ENCODE data around the gene IMMP2L. TPM values are rescaled to one million over a fixed set of nuclear protein-coding genes. Genes with fewer than 3 reads are reported as not detected.

IMMP2L gene
- total RNA-seq, 2 donors from 2014 or later: 10.9 to 12.7 TPM

- H3K27me3 Mint-ChIP-seq: peaks cover 13 to 28% of the 10 kb centered on the region in 2 donors
- no peaks in the 10 kb centered on the region for H3K4me1 Mint-ChIP-seq (ENCODE audit: low read depth in 2 of 2)
- ATAC-seq: no peak
- peaks cover 12% of the 10 kb centered on the region for H3K9me3 Mint-ChIP-seq
- no peak overlapping the region for H3K4me3 Mint-ChIP-seq
- H3K36me3 Mint-ChIP-seq: peaks cover 6% of the 10 kb centered on the region
- no peak overlapping the region for H3K27ac Mint-ChIP-seq
- DNase-seq (ENCODE audit: low spot score): no peak
Measured at GRCh38 chr7:111578754-111579153, 16.5 kb upstream of the IMMP2L start.

DNA sequence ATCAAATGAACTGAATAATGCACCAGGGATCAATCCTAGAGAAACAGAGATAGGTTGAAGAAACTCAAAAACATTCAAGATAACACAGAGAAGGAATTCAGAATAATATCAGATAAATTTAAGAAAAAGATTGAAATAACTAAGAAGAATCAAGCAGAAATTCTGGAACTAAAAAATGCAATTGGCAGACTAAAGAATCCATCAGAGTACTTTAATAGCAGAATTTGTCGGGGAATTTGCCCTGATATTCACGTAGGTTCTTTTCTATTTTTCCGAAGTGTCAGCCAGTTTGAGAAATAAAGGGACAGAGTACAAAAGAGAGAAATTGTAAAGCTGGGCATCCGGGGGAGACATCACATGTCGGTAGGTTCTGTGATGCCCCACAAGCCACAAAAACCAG is 9.4 kb upstream of the IMMP2L start:
- no peak for ATAC-seq
- DNase-seq (ENCODE audit: low spot score): no peak
- Mint-ChIP-seq H3K4me1 (ENCODE audit: low read depth in 2 of 2) (no peaks in the 10 kb centered on the region), H3K27me3 (peaks cover 23 to 40% of the 10 kb centered on the region in 2 donors), H3K4me3 (no peak overlapping the region), H3K36me3 (peaks cover 9% of the 10 kb centered on the region), H3K27ac (no peak overlapping the region), H3K9me3 (peaks cover 9% of the 10 kb centered on the region)

DNA sequence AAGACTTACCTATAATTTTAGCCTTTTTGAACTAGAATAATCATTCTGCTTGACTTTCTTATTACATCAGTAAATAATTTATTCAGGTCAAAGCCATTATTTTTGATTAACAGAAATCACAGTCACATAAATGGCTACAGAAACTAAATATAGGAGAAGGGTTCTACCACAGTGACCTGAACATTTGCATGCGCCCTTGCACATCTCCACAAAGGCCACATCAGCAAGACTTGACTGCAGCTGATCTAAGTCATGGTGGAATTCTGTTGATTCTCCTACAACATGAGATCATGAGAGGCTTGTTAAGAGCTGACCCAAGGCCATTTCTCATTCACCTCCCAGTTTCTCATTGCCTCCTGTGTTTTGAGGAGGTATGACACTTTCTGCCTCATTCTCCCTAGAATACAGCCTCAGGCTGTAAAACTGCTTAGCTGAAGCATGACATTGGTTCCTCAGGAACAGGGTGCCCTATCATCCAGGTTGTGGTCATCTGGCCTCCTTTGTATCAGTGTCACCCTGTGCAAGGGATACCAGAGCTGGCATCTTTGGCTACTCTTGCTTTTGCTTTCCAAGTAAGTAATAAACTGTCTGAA is 6.7 kb upstream of the IMMP2L start:
- DNase-seq (ENCODE audit: low spot score): no peak
- H3K9me3 Mint-ChIP-seq: peaks cover 9% of the 10 kb centered on the region
- no peaks in the 10 kb centered on the region for H3K4me1 Mint-ChIP-seq (ENCODE audit: low read depth in 2 of 2)
- H3K27ac Mint-ChIP-seq: no peak overlapping the region
- no peak for ATAC-seq
- H3K36me3 Mint-ChIP-seq: peaks cover 9% of the 10 kb centered on the region
- peaks cover 18 to 27% of the 10 kb centered on the region in 2 donors for H3K27me3 Mint-ChIP-seq
- no peak overlapping the region for H3K4me3 Mint-ChIP-seq

DNA sequence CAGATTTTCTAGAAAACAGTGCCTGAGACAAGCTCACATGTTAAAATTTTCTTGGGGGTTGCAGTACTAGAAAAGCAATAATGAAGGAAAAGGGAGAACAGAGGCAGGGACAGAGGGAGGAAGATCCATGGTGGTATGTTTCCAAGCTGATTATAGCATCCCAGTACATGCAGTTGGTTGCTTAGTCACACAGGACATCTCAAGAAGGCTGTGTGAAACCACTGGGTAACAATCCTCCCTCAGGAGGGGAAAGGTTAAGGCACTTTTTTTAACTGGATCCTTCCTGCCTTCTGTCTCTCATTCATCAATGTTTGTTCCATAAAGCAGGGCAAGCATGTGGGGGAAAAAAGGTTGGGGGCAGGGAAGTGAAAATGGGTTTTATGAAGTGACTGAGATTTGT is 6.1 kb upstream of the IMMP2L start:
- peaks cover 9% of the 10 kb centered on the region for H3K36me3 Mint-ChIP-seq
- no peaks in the 10 kb centered on the region for H3K4me1 Mint-ChIP-seq (ENCODE audit: low read depth in 2 of 2)
- no peak overlapping the region for H3K4me3 Mint-ChIP-seq
- H3K27ac Mint-ChIP-seq: no peak overlapping the region
- H3K9me3 Mint-ChIP-seq: peaks cover 9% of the 10 kb centered on the region
- peaks cover 19 to 22% of the 10 kb centered on the region in 2 donors for H3K27me3 Mint-ChIP-seq
- no peak for ATAC-seq
- DNase-seq (ENCODE audit: low spot score): no peak

DNA sequence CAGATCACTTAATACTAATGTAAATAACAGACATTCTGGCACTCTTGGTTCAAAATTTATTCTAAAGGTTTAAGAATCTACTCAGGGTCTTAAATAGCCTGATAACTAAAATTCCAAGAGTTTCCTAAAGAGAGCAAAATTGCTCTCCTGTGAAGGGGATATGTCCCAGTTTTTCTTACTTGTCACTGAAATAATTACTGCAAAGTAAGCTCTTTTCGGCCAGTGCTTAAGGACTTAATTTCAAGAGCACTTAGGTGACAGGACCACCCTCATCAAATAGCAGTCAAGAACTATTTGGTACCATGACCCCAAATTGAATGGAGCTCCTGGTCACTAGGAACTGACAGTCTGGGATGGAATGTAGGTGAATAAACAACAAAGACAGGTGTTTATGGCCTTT is 1.8 kb upstream of the IMMP2L start:
- no peaks in the 10 kb centered on the region for H3K36me3 Mint-ChIP-seq
- peak overlapping the region; percentile 87 for H3K4me3 Mint-ChIP-seq
- H3K4me1 Mint-ChIP-seq (ENCODE audit: low read depth in 2 of 2): peaks cover 8 to 17% of the 10 kb centered on the region in 2 donors
- DNase-seq (ENCODE audit: low spot score): no peak
- no peak for ATAC-seq
- peak overlapping the region; percentile 16 to 42 for H3K27ac Mint-ChIP-seq
- H3K9me3 Mint-ChIP-seq: no peaks in the 10 kb centered on the region
- peaks cover 11 to 16% of the 10 kb centered on the region in 2 donors for H3K27me3 Mint-ChIP-seq

DNA sequence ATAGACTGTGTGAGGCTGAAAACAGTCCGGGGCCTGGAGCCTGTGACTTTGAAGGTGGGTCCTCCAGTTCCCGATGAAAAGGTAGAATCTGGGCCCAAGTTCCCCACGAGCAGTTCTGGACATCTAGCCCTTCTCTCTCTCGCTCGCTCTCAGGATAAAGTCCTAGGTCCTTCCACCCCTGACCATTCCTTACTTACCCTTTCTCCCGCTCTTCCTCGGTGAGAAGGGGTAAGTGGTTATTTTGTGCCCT is 713 bp downstream of the IMMP2L start:
- peaks cover 8 to 24% of the 10 kb centered on the region in 2 donors for H3K4me1 Mint-ChIP-seq (ENCODE audit: low read depth in 2 of 2)
- peaks cover 11% of the 10 kb centered on the region for H3K36me3 Mint-ChIP-seq
- H3K9me3 Mint-ChIP-seq: no peaks in the 10 kb centered on the region
- no peak for DNase-seq (ENCODE audit: low spot score)
- H3K27ac Mint-ChIP-seq: peak overlapping the region in 1 of 2 donors; percentile 45
- H3K27me3 Mint-ChIP-seq: peaks cover 0 to 3% of the 10 kb centered on the region in 2 donors
- peak overlapping the region; percentile 82 for H3K4me3 Mint-ChIP-seq
- no peak for ATAC-seq

DNA sequence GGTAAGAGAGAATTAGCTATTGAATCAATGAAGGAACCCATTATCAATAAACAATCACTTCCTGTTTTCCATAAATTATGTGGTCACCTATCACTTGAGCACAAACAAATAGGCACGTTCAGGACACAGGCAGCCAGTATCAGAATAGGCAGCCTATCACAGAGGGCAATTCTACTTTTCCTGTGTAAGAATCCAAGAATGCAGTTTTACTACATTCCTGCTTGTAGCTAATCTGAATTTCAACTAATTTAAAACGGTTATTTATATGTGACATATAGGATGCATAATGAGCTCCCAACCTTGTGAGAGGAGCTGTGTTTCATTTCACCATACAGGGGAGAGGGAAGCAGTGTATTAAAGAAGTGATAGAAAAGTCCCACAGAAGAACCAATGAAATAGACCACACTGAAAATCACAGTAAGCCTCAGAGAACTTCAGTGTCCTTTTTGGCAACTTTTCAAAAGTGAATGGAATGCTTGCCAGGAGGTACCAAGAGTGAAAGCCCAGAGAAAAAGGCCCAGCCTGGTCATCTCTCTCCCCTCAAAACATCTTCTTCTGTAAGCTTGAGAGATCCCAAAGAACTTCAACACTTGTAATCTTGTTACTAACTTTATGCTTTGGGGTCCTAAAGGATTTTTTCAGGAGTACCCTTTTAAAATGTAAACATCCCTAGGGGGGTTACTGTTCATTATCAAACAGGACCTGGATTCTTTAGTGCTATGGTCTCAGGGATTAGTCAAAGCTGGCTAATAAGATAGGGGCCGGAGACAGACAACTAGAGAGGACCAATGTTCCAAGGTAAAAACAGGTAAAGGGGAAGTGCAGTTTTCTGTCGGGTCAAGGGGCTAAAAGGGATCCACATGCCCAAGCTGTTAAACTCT is 1.3 kb downstream of the IMMP2L start:
- ATAC-seq (no peak), DNase-seq (ENCODE audit: low spot score) (no peak)
- Mint-ChIP-seq H3K36me3 (peaks cover 14% of the 10 kb centered on the region), H3K9me3 (no peaks in the 10 kb centered on the region), H3K27me3 (peaks cover 0 to 3% of the 10 kb centered on the region in 2 donors), H3K4me3 (peak overlapping the region; percentile 82), H3K27ac (peak overlapping the region in 1 of 2 donors; percentile 45), H3K4me1 (ENCODE audit: low read depth in 2 of 2) (peaks cover 8 to 24% of the 10 kb centered on the region in 2 donors)

DNA sequence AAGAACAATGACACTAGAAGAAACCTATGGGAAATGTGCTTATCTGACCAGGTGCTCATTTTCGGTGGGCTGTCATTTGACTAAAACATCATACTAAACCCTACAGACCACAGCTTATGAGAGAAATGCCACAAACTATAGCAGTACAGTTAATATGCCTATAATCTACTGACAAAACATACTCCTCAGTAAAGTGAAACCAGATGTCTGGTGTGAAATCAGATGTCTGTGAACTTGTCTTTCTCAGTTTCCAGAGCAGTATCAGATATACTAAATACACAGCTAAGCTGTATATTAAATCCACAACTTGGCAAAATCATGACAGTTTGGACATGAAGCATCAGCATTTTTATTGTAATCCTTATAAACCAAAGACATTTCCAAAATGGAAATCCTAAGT is 3.3 kb downstream of the IMMP2L start:
- Mint-ChIP-seq H3K4me1 (ENCODE audit: low read depth in 2 of 2) (peaks cover 8 to 24% of the 10 kb centered on the region in 2 donors), H3K27ac (no peak overlapping the region), H3K27me3 (peaks cover 0 to 3% of the 10 kb centered on the region in 2 donors), H3K9me3 (no peaks in the 10 kb centered on the region), H3K4me3 (no peak overlapping the region), H3K36me3 (peaks cover 14% of the 10 kb centered on the region)
- ATAC-seq (no peak), DNase-seq (ENCODE audit: low spot score) (no peak)

- H3K27ac Mint-ChIP-seq: no peak overlapping the region
- H3K27me3 Mint-ChIP-seq: no peaks in the 10 kb centered on the region
Measured at GRCh38 chr7:111556977-111557376, 5.3 kb downstream of the IMMP2L start.

GRCh38 chr7:111554086-111554485 is 8.2 kb downstream of the IMMP2L start:
- ATAC-seq (no peak), DNase-seq (ENCODE audit: low spot score) (no peak)
- H3K4me1 Mint-ChIP-seq (ENCODE audit: low read depth in 2 of 2): peaks cover 0 to 7% of the 10 kb centered on the region in 2 donors
- no peak overlapping the region for H3K27ac Mint-ChIP-seq
- no peaks in the 10 kb centered on the region for H3K9me3 Mint-ChIP-seq
- H3K4me3 Mint-ChIP-seq: no peak overlapping the region
- no peaks in the 10 kb centered on the region for H3K27me3 Mint-ChIP-seq
- H3K36me3 Mint-ChIP-seq: peaks cover 17% of the 10 kb centered on the region

More at GRCh38 chr7:111556977-111557376, 5.3 kb downstream of the IMMP2L start:
- H3K9me3 Mint-ChIP-seq: no peaks in the 10 kb centered on the region
- ATAC-seq: no peak
- H3K4me1 Mint-ChIP-seq (ENCODE audit: low read depth in 2 of 2): peaks cover 3 to 20% of the 10 kb centered on the region in 2 donors
- no peak for DNase-seq (ENCODE audit: low spot score)
- no peak overlapping the region for H3K4me3 Mint-ChIP-seq
- H3K36me3 Mint-ChIP-seq: peaks cover 14% of the 10 kb centered on the region

- Mint-ChIP-seq H3K4me1 (ENCODE audit: low read depth in 2 of 2) (no peaks in the 10 kb centered on the region), H3K27me3 (peaks cover 0 to 5% of the 10 kb centered on the region in 2 donors), H3K27ac (no peak overlapping the region), H3K4me3 (no peak overlapping the region), H3K9me3 (no peaks in the 10 kb centered on the region), H3K36me3 (peaks cover 4% of the 10 kb centered on the region)
- DNase-seq (ENCODE audit: low spot score) (no peak), ATAC-seq (no peak)
Measured at GRCh38 chr7:111541067-111541466, 21.2 kb downstream of the IMMP2L start.

DNA sequence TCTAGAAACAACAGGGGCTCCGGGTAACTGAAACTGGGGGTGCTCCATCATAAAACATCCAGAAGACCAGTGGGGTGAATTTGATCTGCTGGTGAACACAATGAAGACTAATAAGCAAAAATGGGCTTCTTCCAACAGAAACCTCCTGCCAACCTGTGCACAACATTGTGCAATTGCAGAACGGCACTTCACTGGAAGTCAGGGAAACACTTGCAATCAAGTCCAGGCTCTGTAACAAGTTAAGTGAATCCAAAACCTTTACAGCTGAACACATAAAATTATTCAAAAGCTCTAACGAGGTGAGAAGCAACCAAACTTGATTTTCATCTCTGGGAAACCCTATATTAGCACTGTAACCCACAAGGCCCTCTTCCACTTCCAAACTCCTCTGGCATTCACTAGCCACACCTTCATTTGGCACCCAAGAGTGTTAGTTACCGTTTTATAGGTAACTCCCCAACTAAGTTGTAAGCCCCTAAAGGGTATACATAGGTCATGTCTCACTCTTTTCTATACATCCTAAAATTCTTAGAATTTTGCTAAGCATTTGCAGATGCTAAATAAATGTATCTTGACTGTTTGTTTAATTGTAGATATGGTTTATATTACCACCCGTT is 22.0 kb downstream of the IMMP2L start:
- DNase-seq (ENCODE audit: low spot score): no peak
- ATAC-seq: no peak
- H3K36me3 Mint-ChIP-seq: peaks cover 4% of the 10 kb centered on the region
- no peak overlapping the region for H3K4me3 Mint-ChIP-seq
- no peaks in the 10 kb centered on the region for H3K4me1 Mint-ChIP-seq (ENCODE audit: low read depth in 2 of 2)
- H3K27me3 Mint-ChIP-seq: peaks cover 0 to 5% of the 10 kb centered on the region in 2 donors
- H3K27ac Mint-ChIP-seq: no peak overlapping the region
- H3K9me3 Mint-ChIP-seq: no peaks in the 10 kb centered on the region

- DNase-seq (ENCODE audit: low spot score): no peak
- no peak overlapping the region for H3K27ac Mint-ChIP-seq
- peaks cover 0 to 8% of the 10 kb centered on the region in 2 donors for H3K27me3 Mint-ChIP-seq
- peaks cover 4% of the 10 kb centered on the region for H3K36me3 Mint-ChIP-seq
- ATAC-seq: no peak
- H3K4me3 Mint-ChIP-seq: no peak overlapping the region
- H3K4me1 Mint-ChIP-seq (ENCODE audit: low read depth in 2 of 2): no peaks in the 10 kb centered on the region
- H3K9me3 Mint-ChIP-seq: no peaks in the 10 kb centered on the region
Measured at GRCh38 chr7:111537134-111537533, 25.2 kb downstream of the IMMP2L start.
